Posterior cingulate gyrus (tissue), 11 donors: ENCODE results near the gene RHO.

Source experiments
- DNase-seq, 10 donors: peaks; one replicate each; pipeline versions ENCODE4 v3.0.0 to v3.0.0-alpha.2; 2020 to 2021; ENCODE audit warnings: mixed read lengths in 3 of 10
- intact Hi-C: fragments of 100-400 bp; cut with DNase I; formaldehyde crosslinking; loops from one replicate; pipeline ENCODE4 v1.15.1; 2023

Gene RHO

GRCh38 chr3:129518038-129518561 lies 10.3 kb upstream of the RHO start:
- intact Hi-C loops: no loop called here
- DNase-seq: peak in 2 of 10 donors; percentile 72 to 80

DNA sequence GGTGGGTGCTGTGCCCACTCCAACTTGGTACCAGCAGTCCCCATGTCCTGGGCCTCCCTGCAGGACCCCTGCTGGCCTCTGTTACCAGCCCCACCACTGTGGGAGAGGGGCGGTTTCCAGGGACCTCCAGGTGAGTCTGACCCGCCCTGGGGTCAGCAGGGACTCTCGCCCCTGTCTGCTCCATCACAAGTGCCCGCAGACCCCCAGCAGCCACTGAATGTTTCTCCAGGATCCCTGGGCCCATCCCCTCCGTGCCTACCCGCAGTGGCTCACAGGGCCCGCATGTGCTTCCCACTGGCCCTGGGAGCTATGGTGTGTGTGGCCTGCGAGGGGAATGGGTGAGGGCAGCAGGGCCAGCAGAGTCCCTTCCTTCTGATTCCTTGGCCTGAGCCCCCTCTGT lies 9.9 kb upstream of the RHO start:
- peak in 1 of 10 donors; percentile 70 for DNase-seq
- intact Hi-C loops: no loop called here

GRCh38 chr3:129519449-129519848 lies 9.0 kb upstream of the RHO start:
- intact Hi-C loops: no loop called here
- DNase-seq: peak in 2 of 10 donors; percentile 71 to 78

DNA sequence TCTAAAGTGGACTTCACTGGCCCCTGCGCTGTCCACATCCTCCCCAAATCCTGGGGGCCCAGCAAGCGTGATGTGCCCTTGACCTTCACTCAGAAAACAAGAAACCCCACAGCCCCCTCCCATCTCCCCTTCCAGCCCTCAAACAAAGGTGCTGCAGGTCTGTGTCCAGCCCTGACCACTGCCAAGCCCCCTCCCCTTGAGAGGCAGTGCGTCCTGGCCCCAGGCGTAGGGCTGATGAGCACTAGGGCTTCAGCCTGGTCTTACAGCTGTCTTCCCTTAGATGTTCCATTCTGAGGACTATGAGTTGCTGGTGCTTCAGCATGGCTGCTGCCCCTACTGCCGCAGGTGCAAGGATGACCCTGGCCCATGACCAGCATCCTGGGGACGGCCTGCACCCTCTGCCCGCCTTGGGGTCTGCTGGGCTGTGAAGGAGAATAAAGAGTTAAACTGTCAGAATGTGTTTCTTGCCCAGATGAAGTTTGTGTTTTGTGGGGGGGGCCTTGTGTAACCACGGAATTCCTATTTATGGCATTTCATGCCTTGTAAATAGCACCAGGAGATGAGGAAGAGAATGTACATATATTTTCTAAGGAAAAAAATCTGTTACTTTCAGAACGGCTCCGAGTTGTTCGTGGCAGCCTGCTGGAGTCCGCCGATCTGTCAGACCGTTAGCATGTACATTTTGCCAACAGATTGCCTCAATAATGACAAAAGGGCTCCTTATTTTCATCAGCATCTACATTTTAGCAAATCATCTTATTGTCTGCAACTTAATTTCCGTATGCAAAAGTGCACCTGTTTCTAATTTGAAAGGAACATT lies 8.3 kb upstream of the RHO start:
- DNase-seq: peak in 2 of 10 donors; percentile 65
- intact Hi-C loops: no loop called here

- intact Hi-C loops: no loop called here
- peak in 1 of 10 donors; percentile 75 for DNase-seq
Measured at GRCh38 chr3:129520960-129521359, 7.5 kb upstream of the RHO start.

GRCh38 chr3:129521611-129522010 lies 6.8 kb upstream of the RHO start:
- no peak for DNase-seq
- intact Hi-C loops: no loop called here

- intact Hi-C loops: no loop called here
- DNase-seq: peak in 1 of 10 donors; percentile 51
Measured at GRCh38 chr3:129522953-129523352, 5.5 kb upstream of the RHO start.

- intact Hi-C loops: no loop called here
- DNase-seq: no peak
Measured at GRCh38 chr3:129524081-129524480, 4.4 kb upstream of the RHO start.

DNA sequence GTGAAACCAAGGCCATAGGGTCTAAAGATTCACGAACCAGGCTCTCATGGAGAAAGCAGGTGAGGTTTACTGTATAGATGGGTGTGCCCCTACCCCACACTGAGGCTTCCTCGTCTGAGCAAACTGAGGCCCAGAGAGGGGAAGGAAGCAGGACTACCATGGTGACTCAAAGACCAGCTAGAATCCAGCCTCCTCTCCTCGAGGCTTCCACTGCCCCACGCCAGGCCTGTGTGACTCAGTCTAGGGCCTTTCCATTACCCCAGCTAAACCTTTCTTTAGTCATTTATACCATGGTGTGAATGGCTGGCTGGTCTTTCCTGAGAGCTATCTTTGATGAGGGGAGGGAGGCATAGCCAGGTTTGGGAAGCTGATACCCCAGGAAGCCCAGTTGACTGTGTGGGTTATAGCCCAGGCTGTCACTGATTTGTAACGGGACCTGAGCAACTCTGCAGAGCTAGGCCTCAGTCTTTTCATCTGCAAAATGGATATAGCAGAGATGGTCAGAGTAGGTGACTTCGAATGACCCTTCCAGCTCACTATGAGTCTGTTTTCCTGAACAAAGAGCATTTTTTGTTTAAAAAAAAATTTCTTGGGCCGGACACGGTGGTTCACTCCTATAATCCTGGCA lies 3.0 kb upstream of the RHO start:
- no peak for DNase-seq
- intact Hi-C loops: no loop called here

GRCh38 chr3:129526121-129526900 lies 2.1 kb upstream of the RHO start:
- intact Hi-C loops: no loop called here
- DNase-seq: peak in 1 of 10 donors; percentile 79

- intact Hi-C loops: no loop called here
- peak in 1 of 10 donors; percentile 63 for DNase-seq
Measured at GRCh38 chr3:129527262-129527661, 1.2 kb upstream of the RHO start.

DNA sequence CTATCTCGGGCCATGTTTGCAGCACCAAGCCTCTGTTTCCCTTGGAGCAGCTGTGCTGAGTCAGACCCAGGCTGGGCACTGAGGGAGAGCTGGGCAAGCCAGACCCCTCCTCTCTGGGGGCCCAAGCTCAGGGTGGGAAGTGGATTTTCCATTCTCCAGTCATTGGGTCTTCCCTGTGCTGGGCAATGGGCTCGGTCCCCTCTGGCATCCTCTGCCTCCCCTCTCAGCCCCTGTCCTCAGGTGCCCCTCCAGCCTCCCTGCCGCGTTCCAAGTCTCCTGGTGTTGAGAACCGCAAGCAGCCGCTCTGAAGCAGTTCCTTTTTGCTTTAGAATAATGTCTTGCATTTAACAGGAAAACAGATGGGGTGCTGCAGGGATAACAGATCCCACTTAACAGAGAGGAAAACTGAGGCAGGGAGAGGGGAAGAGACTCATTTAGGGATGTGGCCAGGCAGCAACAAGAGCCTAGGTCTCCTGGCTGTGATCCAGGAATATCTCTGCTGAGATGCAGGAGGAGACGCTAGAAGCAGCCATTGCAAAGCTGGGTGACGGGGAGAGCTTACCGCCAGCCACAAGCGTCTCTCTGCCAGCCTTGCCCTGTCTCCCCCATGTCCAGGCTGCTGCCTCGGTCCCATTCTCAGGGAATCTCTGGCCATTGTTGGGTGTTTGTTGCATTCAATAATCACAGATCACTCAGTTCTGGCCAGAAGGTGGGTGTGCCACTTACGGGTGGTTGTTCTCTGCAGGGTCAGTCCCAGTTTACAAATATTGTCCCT lies 1.2 kb downstream of the RHO start:
- intact Hi-C loops: no loop called here
- peak in 2 of 10 donors; percentile 62 to 74 for DNase-seq

GRCh38 chr3:129530251-129530791 lies 1.9 kb downstream of the RHO start:
- no peak for DNase-seq
- intact Hi-C loops: no loop called here

GRCh38 chr3:129530821-129531220 lies 2.4 kb downstream of the RHO start:
- intact Hi-C loops: no loop called here
- no peak for DNase-seq

DNA sequence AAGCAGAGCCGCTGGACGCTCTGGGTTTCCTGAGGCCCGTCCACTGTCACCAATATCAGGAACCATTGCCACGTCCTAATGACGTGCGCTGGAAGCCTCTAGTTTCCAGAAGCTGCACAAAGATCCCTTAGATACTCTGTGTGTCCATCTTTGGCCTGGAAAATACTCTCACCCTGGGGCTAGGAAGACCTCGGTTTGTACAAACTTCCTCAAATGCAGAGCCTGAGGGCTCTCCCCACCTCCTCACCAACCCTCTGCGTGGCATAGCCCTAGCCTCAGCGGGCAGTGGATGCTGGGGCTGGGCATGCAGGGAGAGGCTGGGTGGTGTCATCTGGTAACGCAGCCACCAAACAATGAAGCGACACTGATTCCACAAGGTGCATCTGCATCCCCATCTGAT lies 3.3 kb downstream of the RHO start:
- no peak for DNase-seq
- intact Hi-C loops: no loop called here

- intact Hi-C loops: no loop called here
- no peak for DNase-seq
Measured at GRCh38 chr3:129532261-129532660, 3.8 kb downstream of the RHO start.

GRCh38 chr3:129533406-129533805 lies 5.0 kb downstream of the RHO start:
- intact Hi-C loops: no loop called here

DNA sequence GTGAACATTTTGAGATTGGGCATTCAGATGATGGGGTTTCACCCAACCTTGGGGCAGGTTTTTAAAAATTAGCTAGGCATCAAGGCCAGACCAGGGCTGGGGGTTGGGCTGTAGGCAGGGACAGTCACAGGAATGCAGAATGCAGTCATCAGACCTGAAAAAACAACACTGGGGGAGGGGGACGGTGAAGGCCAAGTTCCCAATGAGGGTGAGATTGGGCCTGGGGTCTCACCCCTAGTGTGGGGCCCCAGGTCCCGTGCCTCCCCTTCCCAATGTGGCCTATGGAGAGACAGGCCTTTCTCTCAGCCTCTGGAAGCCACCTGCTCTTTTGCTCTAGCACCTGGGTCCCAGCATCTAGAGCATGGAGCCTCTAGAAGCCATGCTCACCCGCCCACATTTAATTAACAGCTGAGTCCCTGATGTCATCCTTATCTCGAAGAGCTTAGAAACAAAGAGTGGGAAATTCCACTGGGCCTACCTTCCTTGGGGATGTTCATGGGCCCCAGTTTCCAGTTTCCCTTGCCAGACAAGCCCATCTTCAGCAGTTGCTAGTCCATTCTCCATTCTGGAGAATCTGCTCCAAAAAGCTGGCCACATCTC lies 6.1 kb downstream of the RHO start:
- intact Hi-C loops: no loop called here
- DNase-seq: no peak

More at GRCh38 chr3:129533406-129533805, 5.0 kb downstream of the RHO start:
- DNase-seq: no peak

DNA sequence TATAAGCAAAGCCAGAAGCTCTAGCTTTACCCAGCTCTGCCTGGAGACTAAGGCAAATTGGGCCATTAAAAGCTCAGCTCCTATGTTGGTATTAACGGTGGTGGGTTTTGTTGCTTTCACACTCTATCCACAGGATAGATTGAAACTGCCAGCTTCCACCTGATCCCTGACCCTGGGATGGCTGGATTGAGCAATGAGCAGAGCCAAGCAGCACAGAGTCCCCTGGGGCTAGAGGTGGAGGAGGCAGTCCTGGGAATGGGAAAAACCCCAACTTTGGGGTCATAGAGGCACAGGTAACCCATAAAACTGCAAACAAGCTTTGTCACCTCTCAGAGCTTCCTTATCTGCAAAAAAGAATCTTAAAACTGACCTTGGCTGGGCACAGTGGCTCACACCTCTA lies 6.6 kb downstream of the RHO start:
- no peak for DNase-seq
- intact Hi-C loops: no loop called here

DNA sequence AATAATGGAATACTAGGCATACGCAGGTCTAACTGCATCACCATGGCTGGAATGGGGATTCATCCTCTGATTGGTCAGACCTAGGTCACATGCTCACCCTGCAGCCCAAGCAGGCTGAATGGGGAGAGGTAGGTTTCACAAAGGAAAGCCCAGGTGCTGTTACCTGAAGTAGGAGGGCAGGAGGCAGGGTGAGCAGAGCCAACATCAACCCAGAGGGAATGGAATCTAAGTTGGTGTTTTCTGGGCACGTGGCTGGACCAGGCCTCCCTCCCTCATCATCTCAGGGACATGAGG lies 7.9 kb downstream of the RHO start:
- DNase-seq: no peak
- intact Hi-C loops: no loop called here
